Mesothelial cell of epicardium (in vitro differentiated cells): ENCODE measurements around the gene IGF2BP1. TPM values are rescaled to one million over a fixed set of nuclear protein-coding genes. Genes with fewer than 3 reads are reported as not detected.

Source experiments
- DNase-seq, 2 experiments: peaks; one replicate each; pipeline ENCODE4 v3.0.0; 2021; ENCODE audit warnings: low spot score in 2 of 2; ENCODE audit not compliant: unreplicated experiment in 2 of 2
- H3K27ac Mint-ChIP-seq: 2 replicates; pipeline ENCODE4 v1.8.0; 2021; ENCODE audit warnings: mixed read lengths
- H3K27me3 Mint-ChIP-seq: 2 replicates; pipeline ENCODE4 v1.8.0; 2021; ENCODE audit warnings: low read depth, mixed read lengths
- H3K36me3 Mint-ChIP-seq: 2 replicates; pipeline ENCODE4 v1.8.0; 2021; ENCODE audit warnings: mixed read lengths
- H3K4me1 Mint-ChIP-seq: 2 replicates; pipeline ENCODE4 v1.8.0; 2021; ENCODE audit warnings: mixed read lengths
- H3K4me3 Mint-ChIP-seq: 2 replicates; pipeline ENCODE4 v1.8.0; 2021; ENCODE audit warnings: mild to moderate bottlenecking, moderate library complexity, mixed read lengths
- H3K9me3 Mint-ChIP-seq: 2 replicates; pipeline ENCODE4 v1.8.0; 2021; ENCODE audit warnings: mixed read lengths
- CTCF ChIP-seq: fragments of 200-600 bp; sonication (generic); IDR thresholded peaks from one replicate; pipeline ENCODE4 v1.5.0; 2021; ENCODE audit warnings: antibody characterized with exemption; ENCODE audit not compliant: unreplicated experiment
- total RNA-seq: library from RNA; stranded (reverse); gene quantifications from 3 replicates; pipeline ENCODE4 v1.2.1, GENCODE V29; 2021

IGF2BP1 gene
- total RNA-seq, 1 donor from 2014 or later, result 227 TPM

DNA sequence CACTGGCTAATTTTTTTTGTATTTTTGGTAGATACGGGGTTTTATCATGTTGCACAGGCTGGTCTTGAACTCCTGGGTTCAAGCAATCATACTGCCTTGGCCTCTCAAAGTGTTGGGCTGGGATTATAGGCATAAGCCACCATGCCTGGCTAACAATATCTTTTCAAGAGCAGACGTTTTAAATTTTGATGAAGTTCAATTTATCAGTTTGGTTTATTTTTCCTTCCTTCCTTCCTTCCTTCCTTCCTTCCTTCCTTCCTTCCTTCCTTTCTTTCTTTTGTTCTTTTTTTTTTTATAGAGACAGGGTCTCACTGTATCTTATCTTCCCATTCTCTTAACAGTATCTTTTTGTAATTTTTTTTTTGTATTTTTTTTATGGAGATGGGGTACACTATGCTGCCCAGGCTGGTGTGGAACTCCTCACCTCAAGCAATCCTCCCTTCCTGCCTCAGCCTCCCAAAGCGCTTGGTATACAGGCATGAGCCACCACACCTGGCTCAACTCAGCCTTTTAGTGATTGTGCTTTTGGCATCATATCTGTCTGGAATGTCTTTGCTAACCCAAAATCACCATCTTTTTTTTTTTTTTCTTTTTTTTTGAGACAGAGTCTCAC, 15.2 kb upstream of the IGF2BP1 start:
- peaks cover 4% of the 10 kb centered on the region for H3K9me3 Mint-ChIP-seq
- no peak for DNase-seq
- H3K27ac Mint-ChIP-seq, result no peak overlapping the region
- H3K27me3 Mint-ChIP-seq, result no peaks in the 10 kb centered on the region
- TF ChIP-seq CTCF, result no peak
- no peaks in the 10 kb centered on the region for H3K4me1 Mint-ChIP-seq
- no peak overlapping the region for H3K4me3 Mint-ChIP-seq
- no peaks in the 10 kb centered on the region for H3K36me3 Mint-ChIP-seq

GRCh38 chr17:48985436-48986245, 11.5 kb upstream of the IGF2BP1 start:
- Mint-ChIP-seq H3K27me3 (no peaks in the 10 kb centered on the region), H3K4me1 (peaks cover 2% of the 10 kb centered on the region), H3K4me3 (no peak overlapping the region), H3K9me3 (peaks cover 4% of the 10 kb centered on the region), H3K27ac (no peak overlapping the region), H3K36me3 (no peaks in the 10 kb centered on the region)
- no peak for TF ChIP-seq CTCF
- no peak for DNase-seq

- no peaks in the 10 kb centered on the region for H3K27me3 Mint-ChIP-seq
- TF ChIP-seq CTCF, result no peak
- no peak overlapping the region for H3K27ac Mint-ChIP-seq
These were observed 8.1 kb upstream of the IGF2BP1 start for GRCh38 chr17:48989100-48989499.

DNA sequence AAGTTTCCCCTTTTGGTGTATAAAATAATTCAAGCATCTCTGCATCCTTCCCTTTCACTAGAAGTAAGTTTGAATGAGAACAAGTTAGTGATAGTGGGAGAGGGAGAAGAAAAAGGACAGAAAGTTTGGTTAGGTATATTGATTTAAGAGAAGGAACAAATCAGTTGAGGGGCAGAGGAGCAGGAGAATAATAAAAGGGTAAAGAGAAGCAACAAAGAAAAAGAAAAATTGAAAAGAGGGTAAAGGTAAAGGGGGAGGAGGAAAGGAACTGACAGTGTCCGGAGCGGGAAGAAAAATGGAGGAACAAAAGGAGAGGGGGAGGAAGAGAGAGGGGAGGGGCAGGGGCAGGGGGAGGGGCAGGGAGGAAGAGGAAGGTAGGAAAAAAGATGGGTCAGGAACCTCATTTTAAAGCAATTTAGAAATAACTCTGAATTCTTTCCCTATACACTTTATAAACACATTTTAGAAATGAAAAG, 6.3 kb upstream of the IGF2BP1 start:
- Mint-ChIP-seq H3K9me3 (no peaks in the 10 kb centered on the region), H3K4me3 (peak overlapping the region; percentile 24), H3K36me3 (no peaks in the 10 kb centered on the region), H3K27me3 (no peaks in the 10 kb centered on the region), H3K27ac (peak overlapping the region; percentile 5), H3K4me1 (peaks cover 27% of the 10 kb centered on the region)
- no peak for TF ChIP-seq CTCF
- DNase-seq, result no peak

More at GRCh38 chr17:48989100-48989499, 8.1 kb upstream of the IGF2BP1 start:
- no peak for DNase-seq
- Mint-ChIP-seq H3K4me3 (no peak overlapping the region), H3K9me3 (no peaks in the 10 kb centered on the region), H3K36me3 (no peaks in the 10 kb centered on the region), H3K4me1 (peaks cover 16% of the 10 kb centered on the region)

GRCh38 chr17:48992444-48992843, 4.7 kb upstream of the IGF2BP1 start:
- Mint-ChIP-seq H3K9me3 (no peaks in the 10 kb centered on the region), H3K4me3 (no peak overlapping the region), H3K4me1 (peaks cover 27% of the 10 kb centered on the region), H3K27me3 (no peaks in the 10 kb centered on the region), H3K27ac (peak overlapping the region; percentile 19), H3K36me3 (no peaks in the 10 kb centered on the region)
- no peak for DNase-seq
- no peak for TF ChIP-seq CTCF
